ENCODE measurements around the gene PPDPF. TPM values are rescaled to one million over a fixed set of nuclear protein-coding genes. Genes with fewer than 3 reads are reported as not detected.
A peak's percentile ranks its signal among the peaks of the same experiment; 100 is the strongest.

The PPDPF gene
- total RNA-seq, 2 experiments from 2014 or later: 292 to 296 TPM

- ChIA-PET POLR2A (interaction anchor here (0.5 to 3.4 kb wide), 9 partner anchors 12 to 327 kb away, joined by 3 to 22 read pairs (median 5); partner anchors contain the start of genes PPDPF and TPD52L2), CTCF (interaction anchor here (0.8 to 3.2 kb wide), 35 partner anchors 8 to 583 kb away, joined by 3 to 39 read pairs (median 5); partner anchors contain the start of genes C20orf204, GMEB2, HELZ2 and LIME1)
- Mint-ChIP-seq H3K9me3 (ENCODE audit: insufficient read depth) (no peaks in the 10 kb centered on the region), H3K4me1 (ENCODE audit: low read depth) (peaks cover 19% of the 10 kb centered on the region), H3K4me3 (no peak overlapping the region), H3K27me3 (ENCODE audit: low read depth) (no peaks in the 10 kb centered on the region), H3K27ac (peak overlapping the region; percentile 84), H3K36me3 (ENCODE audit: low read depth) (no peaks in the 10 kb centered on the region)
- DNase-seq: no peak
- no peak for ATAC-seq
These were observed 17.9 kb downstream of the PPDPF start for GRCh38 chr20:63538204-63539091.

GRCh38 chr20:63539092-63539430 lies 18.5 kb downstream of the PPDPF start:
- ChIA-PET CTCF (interaction anchor here (0.9 to 3.2 kb wide), 10 partner anchors 7 to 582 kb away, joined by 3 to 39 read pairs (median 4); partner anchors contain the start of genes LIME1 and PPDPF), POLR2A (interaction anchor here (0.6 to 3.4 kb wide), 5 partner anchors 14 to 326 kb away, joined by 3 to 12 read pairs (median 3); partner anchors contain the start of genes HELZ2 and TPD52L2)
- DNase-seq (no peak), ATAC-seq (no peak)
- Mint-ChIP-seq H3K27me3 (ENCODE audit: low read depth) (no peaks in the 10 kb centered on the region), H3K4me1 (ENCODE audit: low read depth) (peaks cover 19% of the 10 kb centered on the region), H3K9me3 (ENCODE audit: insufficient read depth) (no peaks in the 10 kb centered on the region), H3K4me3 (no peak overlapping the region), H3K36me3 (ENCODE audit: low read depth) (no peaks in the 10 kb centered on the region), H3K27ac (no peak overlapping the region)

- peaks cover 19% of the 10 kb centered on the region for H3K4me1 Mint-ChIP-seq (ENCODE audit: low read depth)
- ChIA-PET POLR2A (interaction anchor here (0.6 to 3.4 kb wide), 6 partner anchors 13 to 325 kb away, joined by 3 to 12 read pairs (median 3); partner anchors contain the start of genes HELZ2 and TPD52L2), CTCF (interaction anchor here (0.9 to 3.2 kb wide), 6 partner anchors 13 to 197 kb away, joined by 3 to 39 read pairs (median 6); partner anchors contain the start of genes LIME1 and PPDPF)
- no peak overlapping the region for H3K4me3 Mint-ChIP-seq
- H3K9me3 Mint-ChIP-seq (ENCODE audit: insufficient read depth): no peaks in the 10 kb centered on the region
- DNase-seq (no peak), ATAC-seq (no peak)
- H3K27ac Mint-ChIP-seq: no peak overlapping the region
- H3K27me3 Mint-ChIP-seq (ENCODE audit: low read depth): no peaks in the 10 kb centered on the region
- no peaks in the 10 kb centered on the region for H3K36me3 Mint-ChIP-seq (ENCODE audit: low read depth)
These were observed 19.1 kb downstream of the PPDPF start for GRCh38 chr20:63539441-63540370.

GRCh38 chr20:63540417-63541186 lies 20.0 kb downstream of the PPDPF start:
- Mint-ChIP-seq H3K9me3 (ENCODE audit: insufficient read depth) (no peaks in the 10 kb centered on the region), H3K27me3 (ENCODE audit: low read depth) (no peaks in the 10 kb centered on the region), H3K4me3 (no peak overlapping the region), H3K27ac (no peak overlapping the region), H3K4me1 (ENCODE audit: low read depth) (peaks cover 19% of the 10 kb centered on the region), H3K36me3 (ENCODE audit: low read depth) (no peaks in the 10 kb centered on the region)
- POLR2A ChIA-PET: interaction anchor here (1.4 kb wide), 1 partner anchor 324 kb away, joined by 3 read pairs; the partner anchor contains the start of gene TPD52L2
- DNase-seq (no peak), ATAC-seq (no peak)
- CTCF ChIA-PET: interaction anchor here (3.2 kb wide), 1 partner anchor 101 kb away, joined by 39 read pairs; no protein-coding TSS in a partner anchor

- H3K9me3 Mint-ChIP-seq (ENCODE audit: insufficient read depth): no peaks in the 10 kb centered on the region
- CTCF ChIA-PET: interaction anchor here (1.1 kb wide), 1 partner anchor 101 kb away, joined by 4 read pairs; no protein-coding TSS in a partner anchor
- H3K4me3 Mint-ChIP-seq: no peak overlapping the region
- no peaks in the 10 kb centered on the region for H3K27me3 Mint-ChIP-seq (ENCODE audit: low read depth)
- POLR2A ChIA-PET: no interaction called here
- DNase-seq (no peak), ATAC-seq (no peak)
- H3K36me3 Mint-ChIP-seq (ENCODE audit: low read depth): no peaks in the 10 kb centered on the region
- peaks cover 19% of the 10 kb centered on the region for H3K4me1 Mint-ChIP-seq (ENCODE audit: low read depth)
- H3K27ac Mint-ChIP-seq: no peak overlapping the region
These were observed 20.8 kb downstream of the PPDPF start for GRCh38 chr20:63541371-63541770.

- H3K27ac Mint-ChIP-seq: no peak overlapping the region
- peaks cover 15% of the 10 kb centered on the region for H3K4me1 Mint-ChIP-seq (ENCODE audit: low read depth)
- ATAC-seq (no peak), DNase-seq (no peak)
- CTCF ChIA-PET: interaction anchor here (1.1 kb wide), 1 partner anchor 100 kb away, joined by 4 read pairs; no protein-coding TSS in a partner anchor
- POLR2A ChIA-PET: no interaction called here
- no peaks in the 10 kb centered on the region for H3K9me3 Mint-ChIP-seq (ENCODE audit: insufficient read depth)
- no peaks in the 10 kb centered on the region for H3K36me3 Mint-ChIP-seq (ENCODE audit: low read depth)
- H3K27me3 Mint-ChIP-seq (ENCODE audit: low read depth): peaks cover 3% of the 10 kb centered on the region
- H3K4me3 Mint-ChIP-seq: no peak overlapping the region
These were observed 21.5 kb downstream of the PPDPF start for GRCh38 chr20:63542031-63542559.

- CTCF ChIA-PET: no interaction called here
- POLR2A ChIA-PET: no interaction called here
- no peaks in the 10 kb centered on the region for H3K9me3 Mint-ChIP-seq (ENCODE audit: insufficient read depth)
- H3K27me3 Mint-ChIP-seq (ENCODE audit: low read depth): peaks cover 3% of the 10 kb centered on the region
- DNase-seq (no peak), ATAC-seq (no peak)
- H3K36me3 Mint-ChIP-seq (ENCODE audit: low read depth): no peaks in the 10 kb centered on the region
- no peak overlapping the region for H3K27ac Mint-ChIP-seq
- no peak overlapping the region for H3K4me3 Mint-ChIP-seq
- H3K4me1 Mint-ChIP-seq (ENCODE audit: low read depth): peaks cover 9% of the 10 kb centered on the region
These were observed 22.1 kb downstream of the PPDPF start for GRCh38 chr20:63542696-63543095.

- ChIA-PET CTCF (no interaction called here), POLR2A (no interaction called here)
- Mint-ChIP-seq H3K36me3 (ENCODE audit: low read depth) (no peaks in the 10 kb centered on the region), H3K4me3 (no peak overlapping the region), H3K27me3 (ENCODE audit: low read depth) (peaks cover 3% of the 10 kb centered on the region), H3K9me3 (ENCODE audit: insufficient read depth) (no peaks in the 10 kb centered on the region), H3K4me1 (ENCODE audit: low read depth) (peaks cover 6% of the 10 kb centered on the region), H3K27ac (no peak overlapping the region)
- ATAC-seq: no peak
- no peak for DNase-seq
These were observed 22.6 kb downstream of the PPDPF start for GRCh38 chr20:63543131-63543530.

GRCh38 chr20:63543733-63544132 lies 23.2 kb downstream of the PPDPF start:
- ATAC-seq: no peak
- no peak for DNase-seq
- Mint-ChIP-seq H3K9me3 (ENCODE audit: insufficient read depth) (no peaks in the 10 kb centered on the region), H3K4me3 (no peak overlapping the region), H3K27ac (no peak overlapping the region), H3K27me3 (ENCODE audit: low read depth) (peaks cover 6% of the 10 kb centered on the region), H3K36me3 (ENCODE audit: low read depth) (no peaks in the 10 kb centered on the region), H3K4me1 (ENCODE audit: low read depth) (peaks cover 2% of the 10 kb centered on the region)
- ChIA-PET POLR2A (no interaction called here), CTCF (interaction anchor here (0.6 kb wide), 1 partner anchor 102 kb away, joined by 3 read pairs; no protein-coding TSS in a partner anchor)

- Mint-ChIP-seq H3K9me3 (ENCODE audit: insufficient read depth) (no peaks in the 10 kb centered on the region), H3K4me3 (no peak overlapping the region), H3K27me3 (ENCODE audit: low read depth) (peaks cover 9% of the 10 kb centered on the region), H3K36me3 (ENCODE audit: low read depth) (no peaks in the 10 kb centered on the region), H3K27ac (no peak overlapping the region), H3K4me1 (ENCODE audit: low read depth) (no peaks in the 10 kb centered on the region)
- CTCF ChIA-PET: interaction anchor here (0.6 kb wide), 1 partner anchor 102 kb away, joined by 3 read pairs; no protein-coding TSS in a partner anchor
- DNase-seq (no peak), ATAC-seq (no peak)
- POLR2A ChIA-PET: no interaction called here
These were observed 23.8 kb downstream of the PPDPF start for GRCh38 chr20:63544241-63544957.

Data from activated CD8-positive, alpha-beta T cell treated with anti-CD3 and anti-CD28 coated beads, Interleukin-2, amount 10 ng/mL, durations not matched to agents 7 days and 5 days (primary cell).